Smooth muscle cell of the umbilical artery (primary cell): ENCODE results near the gene MRPS7. TPM values are rescaled to one million over a fixed set of nuclear protein-coding genes. Genes with fewer than 3 reads are reported as not detected.

ENCODE experiments used
- total RNA-seq: library from RNA; depleted of rRNA; stranded (reverse); fragments of >200 nt; gene quantifications from 2 replicates; pipeline ENCODE4 v1.2.3, GENCODE V29; 2014

The MRPS7 gene
- total RNA-seq, result 28.9 and 32.4 TPM in 2 replicates

DNA sequence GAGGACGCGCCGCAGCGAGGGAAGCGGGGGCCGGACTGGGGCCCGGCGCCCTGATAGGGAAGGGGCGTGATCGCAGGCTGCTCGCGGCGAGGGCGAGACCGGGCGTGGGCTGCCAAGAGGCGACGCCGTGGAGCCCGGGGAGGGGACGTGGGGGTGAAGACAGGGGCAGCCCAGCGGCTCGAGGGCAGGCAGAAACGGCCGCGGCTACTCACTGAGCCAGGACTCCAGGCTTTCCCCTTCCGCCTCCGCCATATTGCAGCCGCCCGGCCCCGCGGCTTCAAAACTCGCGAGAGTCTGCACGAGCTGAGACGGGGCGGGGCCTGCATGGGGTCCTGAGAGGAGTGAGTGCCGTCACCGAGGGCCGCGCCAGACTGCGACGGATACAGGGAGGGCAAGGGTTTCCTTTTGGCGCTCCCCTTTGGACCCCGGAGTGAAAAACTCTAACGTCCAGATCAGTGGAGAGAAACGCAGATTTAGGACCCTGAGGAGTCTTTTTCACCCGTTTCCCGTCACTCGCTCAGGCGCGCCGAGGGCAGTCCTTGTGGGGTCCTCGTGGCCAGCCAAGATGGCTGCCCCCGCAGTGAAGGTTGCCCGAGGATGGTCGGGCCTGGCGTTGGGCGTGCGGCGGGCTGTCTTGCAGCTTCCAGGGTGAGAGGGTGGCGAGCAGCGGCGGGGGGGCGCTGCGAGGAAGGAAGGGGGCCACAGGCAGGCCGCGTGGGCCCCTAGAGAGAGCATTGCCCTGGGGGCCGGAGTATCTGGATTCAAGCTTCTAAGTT lies at the start of gene MRPS7, which contains the start of gene GGA3:
MRPS7 (plus strand) TSS at position 544 of the 776 bp plus-strand sequence; CDS start at position 566, 22 bp downstream.
GGA3 (minus strand) TSS at position 271 of the 776 bp plus-strand sequence; CDS start at position 252, 19 bp downstream.

DNA sequence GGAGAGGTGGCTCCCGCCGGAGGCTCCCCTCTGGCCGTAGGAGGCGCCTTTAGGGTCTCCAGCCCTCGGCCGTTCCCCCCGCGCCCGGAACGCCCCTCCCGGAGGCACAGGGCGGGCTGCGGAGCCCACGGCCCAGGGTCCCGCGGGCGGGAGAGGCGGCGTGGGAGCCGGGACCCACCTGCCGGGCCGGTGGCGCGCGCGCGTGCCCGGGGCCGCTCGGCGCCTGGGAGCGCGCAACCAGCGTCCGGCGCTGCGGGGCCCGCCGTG lies 9.2 kb downstream of the MRPS7 start, which contains the start of gene MIF4GD:
MIF4GD (minus strand) TSS at position 266 of the 267 bp plus-strand sequence. CDS start 1,036 bp downstream, outside the sequence.

DNA sequence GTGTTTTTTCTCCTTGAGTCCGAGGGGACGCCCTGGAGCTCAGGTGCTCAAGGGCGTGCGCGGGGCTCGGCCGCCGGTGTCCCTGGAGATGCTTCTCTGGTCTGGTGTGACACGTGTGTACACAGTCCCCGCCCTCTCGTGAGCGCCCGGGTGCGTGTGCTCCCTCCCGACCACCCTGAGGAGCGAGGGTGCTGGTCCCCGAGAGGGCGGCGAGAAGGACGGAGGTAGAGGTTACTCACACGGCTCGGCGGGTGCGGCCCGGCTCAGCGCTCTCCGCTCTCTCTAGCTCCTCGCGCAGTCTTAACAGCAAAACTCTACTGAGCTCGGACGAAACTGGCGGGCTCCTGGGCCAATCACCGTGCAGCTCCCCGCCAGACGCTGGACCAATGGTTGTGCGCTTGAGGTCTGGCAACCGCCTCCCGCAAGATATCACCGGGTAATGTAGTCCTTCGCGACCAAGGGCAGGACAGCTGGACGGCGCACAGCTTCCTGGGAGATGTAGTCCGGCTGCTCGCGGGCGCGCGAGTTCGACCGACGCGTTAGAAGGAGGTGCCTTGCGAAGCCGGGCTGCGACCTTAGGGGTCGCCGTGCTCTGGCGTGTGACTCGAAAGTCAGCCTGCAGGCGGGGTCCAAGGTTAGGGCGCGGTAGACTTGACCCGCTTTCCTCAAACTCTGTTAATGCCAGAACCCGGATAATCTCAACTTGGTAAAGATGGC lies 27.6 kb downstream of the MRPS7 start, which contains the start of gene SLC25A19:
SLC25A19 (minus strand) TSS at position 319 of the 717 bp plus-strand sequence. CDS start 2,669 bp downstream, outside the sequence.

Other genes with a start within 250 kb of the MRPS7 start
- 18.8 and 22.0 TPM in 2 replicates for gene MRPL58, start 249.2 kb upstream of the MRPS7 start, total RNA-seq
- gene ATP5PD, start 214.9 kb upstream of the MRPS7 start, total RNA-seq, result 202 and 315 TPM in 2 replicates
- 12.2 and 20.9 TPM in 2 replicates for gene KCTD2, start 214.7 kb upstream of the MRPS7 start, total RNA-seq
- 7.4 and 12.3 TPM in 2 replicates for gene SLC16A5, start 173.9 kb upstream of the MRPS7 start, total RNA-seq
- gene ARMC7, start 151.9 kb upstream of the MRPS7 start, total RNA-seq, result 1.8 and 2.8 TPM in 2 replicates
- gene NT5C, start 130.1 kb upstream of the MRPS7 start, total RNA-seq, result 23.8 and 29.9 TPM in 2 replicates
- gene JPT1, start 107.4 kb upstream of the MRPS7 start, total RNA-seq, result 93.2 and 179 TPM in 2 replicates
- 79.5 and 89.1 TPM in 2 replicates for gene SUMO2, start 78.9 kb upstream of the MRPS7 start, total RNA-seq
- gene NUP85, start 56.2 kb upstream of the MRPS7 start, total RNA-seq, result 18.7 and 24.6 TPM in 2 replicates
- 9.8 and 17.8 TPM in 2 replicates for gene GGA3, start 273 bp upstream of the MRPS7 start, total RNA-seq
- 5.6 and 6.2 TPM in 2 replicates for gene MIF4GD, start 9.4 kb downstream of the MRPS7 start, total RNA-seq
- 4.8 and 8.6 TPM in 2 replicates for gene SLC25A19, start 27.6 kb downstream of the MRPS7 start, total RNA-seq
- gene GRB2, start 143.8 kb downstream of the MRPS7 start, total RNA-seq, result 83.1 and 102 TPM in 2 replicates
- 39.2 and 69.2 TPM in 2 replicates for gene TMEM94, start 194.8 kb downstream of the MRPS7 start, total RNA-seq